ENCODE results near the gene ULBP2. TPM values are rescaled to one million over a fixed set of nuclear protein-coding genes. Genes with fewer than 3 reads are reported as not detected.
"Not testable (repeated sequence)": the region's sequence is repeated elsewhere in the genome, so short reads cannot be mapped to it uniquely, and the experiment has no call there.

Gene ULBP2
- total RNA-seq, 2 experiments from 2014 or later = 0.40 to 0.60 TPM

GRCh38 chr6:149923327-149923986, 18.4 kb upstream of the ULBP2 start:
- POLR2A ChIA-PET = no interaction called here
- Mint-ChIP-seq H3K9me3 (ENCODE audit: insufficient read depth) (no peaks in the 10 kb centered on the region), H3K36me3 (ENCODE audit: low read depth) (no peaks in the 10 kb centered on the region), H3K27me3 (ENCODE audit: low read depth) (peaks cover 73% of the 10 kb centered on the region), H3K27ac (no peak overlapping the region), H3K4me3 (peak overlapping the region; percentile 71), H3K4me1 (ENCODE audit: low read depth) (peaks cover 30% of the 10 kb centered on the region)
- ATAC-seq (peak; percentile 24), DNase-seq (no peak)
- CTCF ChIA-PET = interaction anchor here (0.6 to 2.8 kb wide), 6 partner anchors 57 to 91 kb away, joined by 3 to 12 read pairs (median 4); no protein-coding TSS in a partner anchor

GRCh38 chr6:149924206-149924932, 17.4 kb upstream of the ULBP2 start:
- H3K4me3 Mint-ChIP-seq = no peak overlapping the region

GRCh38 chr6:149924933-149925252, 16.9 kb upstream of the ULBP2 start:
- POLR2A ChIA-PET = interaction anchor here (1.0 kb wide), 1 partner anchor 47 kb away, joined by 3 read pairs; no protein-coding TSS in a partner anchor
- DNase-seq = no peak
- Mint-ChIP-seq H3K9me3 (ENCODE audit: insufficient read depth) (no peaks in the 10 kb centered on the region), H3K27ac (no peak overlapping the region), H3K27me3 (ENCODE audit: low read depth) (peaks cover 84% of the 10 kb centered on the region), H3K4me1 (ENCODE audit: low read depth) (peaks cover 30% of the 10 kb centered on the region), H3K4me3 (no peak overlapping the region), H3K36me3 (ENCODE audit: low read depth) (no peaks in the 10 kb centered on the region)
- ATAC-seq = no peak
- CTCF ChIA-PET = interaction anchor here (0.8 to 2.8 kb wide), 4 partner anchors 11 to 92 kb away, joined by 3 to 12 read pairs (median 4); no protein-coding TSS in a partner anchor

More at GRCh38 chr6:149924206-149924932, 17.4 kb upstream of the ULBP2 start:
- Mint-ChIP-seq H3K27me3 (ENCODE audit: low read depth) (peaks cover 79% of the 10 kb centered on the region), H3K4me1 (ENCODE audit: low read depth) (peaks cover 30% of the 10 kb centered on the region), H3K36me3 (ENCODE audit: low read depth) (no peaks in the 10 kb centered on the region), H3K27ac (no peak overlapping the region), H3K9me3 (ENCODE audit: insufficient read depth) (no peaks in the 10 kb centered on the region)
- DNase-seq (no peak), ATAC-seq (no peak)
- ChIA-PET POLR2A (interaction anchor here (1.0 kb wide), 1 partner anchor 47 kb away, joined by 3 read pairs; no protein-coding TSS in a partner anchor), CTCF (interaction anchor here (0.6 to 2.8 kb wide), 8 partner anchors 10 to 92 kb away, joined by 3 to 12 read pairs (median 4); no protein-coding TSS in a partner anchor)

- DNase-seq (no peak), ATAC-seq (peak; percentile 16)
- no peaks in the 10 kb centered on the region for H3K9me3 Mint-ChIP-seq (ENCODE audit: insufficient read depth)
- H3K27me3 Mint-ChIP-seq (ENCODE audit: low read depth) = peaks cover 85% of the 10 kb centered on the region
- H3K4me1 Mint-ChIP-seq (ENCODE audit: low read depth) = peaks cover 30% of the 10 kb centered on the region
- CTCF ChIA-PET = interaction anchor here (0.9 to 2.8 kb wide), 3 partner anchors 85 to 93 kb away, joined by 3 to 12 read pairs (median 3); no protein-coding TSS in a partner anchor
- POLR2A ChIA-PET = interaction anchor here (1.0 kb wide), 1 partner anchor 48 kb away, joined by 3 read pairs; no protein-coding TSS in a partner anchor
- no peaks in the 10 kb centered on the region for H3K36me3 Mint-ChIP-seq (ENCODE audit: low read depth)
- H3K4me3 Mint-ChIP-seq = no peak overlapping the region
- no peak overlapping the region for H3K27ac Mint-ChIP-seq
Observed at GRCh38 chr6:149925253-149925973, 16.4 kb upstream of the ULBP2 start.

- Mint-ChIP-seq H3K36me3 (ENCODE audit: low read depth) (no peaks in the 10 kb centered on the region), H3K4me1 (ENCODE audit: low read depth) (peaks cover 30% of the 10 kb centered on the region), H3K4me3 (peak overlapping the region; percentile 15), H3K9me3 (ENCODE audit: insufficient read depth) (no peaks in the 10 kb centered on the region), H3K27ac (no peak overlapping the region), H3K27me3 (ENCODE audit: low read depth) (peaks cover 85% of the 10 kb centered on the region)
- ChIA-PET CTCF (interaction anchor here (1.0 to 2.8 kb wide), 3 partner anchors 86 to 94 kb away, joined by 3 to 12 read pairs (median 3); no protein-coding TSS in a partner anchor), POLR2A (no interaction called here)
- ATAC-seq (peak; percentile 75), DNase-seq (peak; percentile 82)
Observed at GRCh38 chr6:149925974-149926777, 15.6 kb upstream of the ULBP2 start.

- H3K27ac Mint-ChIP-seq; H3K4me3 Mint-ChIP-seq; H3K36me3 Mint-ChIP-seq (ENCODE audit: low read depth); DNase-seq; ATAC-seq; H3K9me3 Mint-ChIP-seq (ENCODE audit: insufficient read depth); POLR2A ChIA-PET: not testable (repeated sequence)
- CTCF ChIA-PET = interaction anchor here (1.0 kb wide), 1 partner anchor 90 kb away, joined by 3 read pairs; no protein-coding TSS in a partner anchor
- peaks cover 27% of the 10 kb centered on the region for H3K4me1 Mint-ChIP-seq (ENCODE audit: low read depth)
- H3K27me3 Mint-ChIP-seq (ENCODE audit: low read depth) = peaks cover 84% of the 10 kb centered on the region
Observed at GRCh38 chr6:149927025-149927424, 14.8 kb upstream of the ULBP2 start.

- no peaks in the 10 kb centered on the region for H3K36me3 Mint-ChIP-seq (ENCODE audit: low read depth)
- CTCF ChIA-PET = interaction anchor here (1.1 kb wide), 1 partner anchor 126 kb away, joined by 3 read pairs; no protein-coding TSS in a partner anchor
- ATAC-seq (no peak), DNase-seq (no peak)
- H3K4me1 Mint-ChIP-seq (ENCODE audit: low read depth) = peaks cover 13% of the 10 kb centered on the region
- H3K27ac Mint-ChIP-seq = no peak overlapping the region
- POLR2A ChIA-PET = no interaction called here
- H3K9me3 Mint-ChIP-seq (ENCODE audit: insufficient read depth) = no peaks in the 10 kb centered on the region
- no peak overlapping the region for H3K4me3 Mint-ChIP-seq
- peaks cover 80% of the 10 kb centered on the region for H3K27me3 Mint-ChIP-seq (ENCODE audit: low read depth)
Observed at GRCh38 chr6:149929422-149929821, 12.4 kb upstream of the ULBP2 start.

GRCh38 chr6:149931501-149931900, 10.3 kb upstream of the ULBP2 start:
- DNase-seq = no peak
- no peak for ATAC-seq
- Mint-ChIP-seq H3K9me3 (ENCODE audit: insufficient read depth) (no peaks in the 10 kb centered on the region), H3K27me3 (ENCODE audit: low read depth) (peaks cover 84% of the 10 kb centered on the region), H3K27ac (no peak overlapping the region), H3K36me3 (ENCODE audit: low read depth) (no peaks in the 10 kb centered on the region), H3K4me1 (ENCODE audit: low read depth) (peaks cover 7% of the 10 kb centered on the region), H3K4me3 (no peak overlapping the region)
- ChIA-PET CTCF (interaction anchor here (1.5 kb wide), 1 partner anchor 85 kb away, joined by 4 read pairs; no protein-coding TSS in a partner anchor), POLR2A (no interaction called here)

GRCh38 chr6:149933036-149933435, 8.8 kb upstream of the ULBP2 start:
- ChIA-PET POLR2A (no interaction called here), CTCF (no interaction called here)
- Mint-ChIP-seq H3K9me3 (ENCODE audit: insufficient read depth) (no peaks in the 10 kb centered on the region), H3K36me3 (ENCODE audit: low read depth) (no peaks in the 10 kb centered on the region), H3K27me3 (ENCODE audit: low read depth) (peaks cover 86% of the 10 kb centered on the region), H3K27ac (no peak overlapping the region), H3K4me3 (no peak overlapping the region), H3K4me1 (ENCODE audit: low read depth) (peaks cover 7% of the 10 kb centered on the region)
- ATAC-seq (no peak), DNase-seq (no peak)

GRCh38 chr6:149933461-149933860, 8.4 kb upstream of the ULBP2 start:
- ChIA-PET CTCF (no interaction called here), POLR2A (no interaction called here)
- peaks cover 11% of the 10 kb centered on the region for H3K4me1 Mint-ChIP-seq (ENCODE audit: low read depth)
- peaks cover 82% of the 10 kb centered on the region for H3K27me3 Mint-ChIP-seq (ENCODE audit: low read depth)
- no peak overlapping the region for H3K27ac Mint-ChIP-seq
- no peak for DNase-seq
- H3K9me3 Mint-ChIP-seq (ENCODE audit: insufficient read depth) = no peaks in the 10 kb centered on the region
- no peak for ATAC-seq
- no peak overlapping the region for H3K4me3 Mint-ChIP-seq
- H3K36me3 Mint-ChIP-seq (ENCODE audit: low read depth) = no peaks in the 10 kb centered on the region
